HepG2 (cell line): ENCODE measurements around the gene HES6. TPM values are rescaled to one million over a fixed set of nuclear protein-coding genes. Genes with fewer than 3 reads are reported as not detected.

ENCODE experiments used
- GPN1 ChIP-seq: sonication (generic); formaldehyde crosslinking; IDR thresholded peaks from 2 replicates; pipeline ENCODE4 v1.5.1; 2020; ENCODE audit warnings: missing genetic modification reagents, borderline replicate concordance
- HMG20A ChIP-seq: IDR thresholded peaks from 2 replicates; pipeline ENCODE4 v1.6.1; 2016; ENCODE audit warnings: borderline replicate concordance
- MEF2D ChIP-seq: sonication (generic); formaldehyde crosslinking; IDR thresholded peaks from 2 replicates; pipeline ENCODE4 v1.5.1; 2020; ENCODE audit warnings: mild to moderate bottlenecking, missing genetic modification reagents
- NR2C2 ChIP-seq: sonication (generic); formaldehyde crosslinking; IDR thresholded peaks from 2 replicates; pipeline ENCODE4 v1.4.0; 2020; ENCODE audit warnings: missing genetic modification reagents, mild to moderate bottlenecking, moderate library complexity, borderline replicate concordance
- POLR2AphosphoS2 ChIP-seq: IDR thresholded peaks from 2 replicates; pipeline ENCODE4 v1.6.1; 2011; ENCODE audit warnings: low read depth, low read length, improper control_type of control experiment
- SAFB2 ChIP-seq: sonication (generic); formaldehyde crosslinking; IDR thresholded peaks from 2 replicates; pipeline ENCODE4 v1.5.1; 2020; ENCODE audit warnings: missing genetic modification reagents, low read depth, mild to moderate bottlenecking, borderline replicate concordance
- STAG1 ChIP-seq: sonication (generic); formaldehyde crosslinking; IDR thresholded peaks from 2 replicates; pipeline ENCODE4 v1.4.0; 2020; ENCODE audit warnings: missing genetic modification reagents
- ZFP36L2 ChIP-seq: sonication (generic); formaldehyde crosslinking; IDR thresholded peaks from 2 replicates; pipeline ENCODE4 v1.4.0; 2020; ENCODE audit warnings: missing genetic modification reagents
- ZNF263 ChIP-seq: sonication (generic); formaldehyde crosslinking; IDR thresholded peaks from 2 replicates; pipeline ENCODE4 v1.4.0; 2020; ENCODE audit warnings: missing genetic modification reagents
- ZNF446 ChIP-seq: sonication (generic); formaldehyde crosslinking; IDR thresholded peaks from 2 replicates; pipeline ENCODE4 v1.5.0; 2020; ENCODE audit warnings: mild to moderate bottlenecking, missing genetic modification reagents
- ZNF761 ChIP-seq: sonication (generic); formaldehyde crosslinking; conservative IDR thresholded peaks from 2 replicates; pipeline ENCODE4 v1.4.0; 2020; ENCODE audit warnings: mild to moderate bottlenecking, missing genetic modification reagents
- ZNF766 ChIP-seq: sonication (generic); formaldehyde crosslinking; IDR thresholded peaks from 2 replicates; pipeline ENCODE4 v1.5.0; 2020; ENCODE audit warnings: missing genetic modification reagents, borderline replicate concordance
- ZNF883 ChIP-seq: sonication (generic); formaldehyde crosslinking; IDR thresholded peaks from 2 replicates; pipeline ENCODE4 v1.5.1; 2020; ENCODE audit warnings: mild to moderate bottlenecking, missing genetic modification reagents; ENCODE audit errors: not compliant biosample characterization
- polyA plus RNA-seq, 8 experiments: library from polyadenylated mRNA; depleted of rRNA in 3 of 8; stranded (reverse) in 7 of 8; unstranded in 1 of 8; fragments of >200 nt; fragmentation: Illumina TruSeq in 4 of 8; extraction: Trizol in 4 of 8; gene quantifications; 2 replicates each; pipeline versions ENCODE4 v1.2.1 to v1.2.3, GENCODE V29; 2011 to 2016; ENCODE audit warnings: low read depth in 4 of 8, missing spikeins in 1 of 8, mixed read lengths in 1 of 8; ENCODE audit not compliant: insufficient read depth in 1 of 8
- total RNA-seq, 5 experiments: library from RNA; depleted of rRNA; stranded (reverse); fragments of >200 nt; fragmentation: Illumina TruSeq; extraction: Trizol; gene quantifications; 2 replicates each; pipeline ENCODE4 v1.2.3, GENCODE V29; 2016; ENCODE audit warnings: low read depth in 1 of 5
- TF ChIP-seq, protein P1 (sequence below): sonication (generic); formaldehyde crosslinking; conservative IDR thresholded peaks from 2 replicates; pipeline ENCODE4 v1.8.0; 2022; ENCODE audit warnings: missing genetic modification reagents
- TF ChIP-seq, protein P2 (sequence below): sonication (generic); formaldehyde crosslinking; conservative IDR thresholded peaks from 2 replicates; pipeline ENCODE4 v1.8.1; 2023; ENCODE audit warnings: missing genetic modification reagents
- TF ChIP-seq, protein P3 (sequence below): fragments of 450-650 bp; IDR thresholded peaks from 2 replicates; pipeline ENCODE4 v1.6.1; 2017
- TF ChIP-seq, protein P4 (sequence below): sonication (generic); formaldehyde crosslinking; IDR thresholded peaks from 2 replicates; pipeline ENCODE4 v1.4.0; 2020; ENCODE audit warnings: missing genetic modification reagents, mild to moderate bottlenecking, borderline replicate concordance
- TF ChIP-seq, protein P5 (sequence below): sonication (generic); formaldehyde crosslinking; IDR thresholded peaks from 2 replicates; pipeline ENCODE4 v1.4.0; 2020; ENCODE audit warnings: missing genetic modification reagents
- TF ChIP-seq, protein P6 (sequence below): conservative IDR thresholded peaks from 2 replicates; pipeline ENCODE4 v1.6.1; 2018; ENCODE audit warnings: missing genetic modification reagents

The HES6 gene
- total and polyA plus RNA-seq, 2 of the 13 experiments (the other 11 are each of a cell fraction or from before 2014, with no cell fraction given), result 19.5 to 82.8 TPM

DNA sequence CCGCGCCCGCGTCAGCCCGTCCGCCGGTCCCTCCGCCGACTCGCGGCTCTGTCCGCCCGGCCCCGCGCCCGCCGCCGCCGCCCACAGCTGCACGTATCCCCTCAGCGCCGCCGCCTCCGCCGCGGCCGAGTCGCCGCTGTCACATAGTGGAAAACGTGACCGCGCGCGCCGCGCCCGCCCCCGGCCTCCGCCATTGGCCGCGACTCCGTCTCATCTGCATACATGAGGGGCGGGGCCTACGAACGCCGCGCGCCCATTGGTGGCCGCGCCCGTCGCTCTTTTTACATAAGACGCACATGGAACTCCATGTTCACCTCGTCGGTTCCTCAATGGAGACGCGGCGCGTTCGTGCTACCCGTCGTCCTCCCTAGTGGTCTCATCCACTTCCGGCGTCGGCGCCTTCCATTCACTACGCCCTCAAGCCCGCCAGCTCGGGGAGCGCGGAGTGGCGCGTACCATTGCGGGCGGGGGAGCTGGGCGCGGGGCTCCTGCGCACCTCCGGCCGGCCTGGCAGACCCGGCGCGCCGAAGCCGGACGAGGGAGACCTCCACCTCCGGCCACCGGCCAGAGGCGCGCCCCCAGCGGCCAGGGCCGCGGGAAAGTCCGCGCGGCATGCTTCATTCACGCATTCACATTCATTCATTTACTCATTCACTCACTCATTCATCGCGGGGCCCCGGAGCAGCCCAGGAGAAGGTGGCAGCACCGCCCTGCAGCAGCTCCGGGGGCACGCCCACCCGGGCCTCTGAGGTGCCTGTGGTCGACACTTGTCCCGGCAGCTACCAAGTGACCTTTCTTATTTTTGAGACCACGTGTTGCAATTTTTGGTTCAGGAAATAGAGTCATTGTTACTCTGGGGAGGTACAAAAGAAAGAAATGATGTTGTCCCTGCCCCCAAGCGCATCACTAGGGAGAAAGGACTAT is 49.1 kb upstream of the HES6 start (continued):
- TF ChIP-seq, protein P1, sequence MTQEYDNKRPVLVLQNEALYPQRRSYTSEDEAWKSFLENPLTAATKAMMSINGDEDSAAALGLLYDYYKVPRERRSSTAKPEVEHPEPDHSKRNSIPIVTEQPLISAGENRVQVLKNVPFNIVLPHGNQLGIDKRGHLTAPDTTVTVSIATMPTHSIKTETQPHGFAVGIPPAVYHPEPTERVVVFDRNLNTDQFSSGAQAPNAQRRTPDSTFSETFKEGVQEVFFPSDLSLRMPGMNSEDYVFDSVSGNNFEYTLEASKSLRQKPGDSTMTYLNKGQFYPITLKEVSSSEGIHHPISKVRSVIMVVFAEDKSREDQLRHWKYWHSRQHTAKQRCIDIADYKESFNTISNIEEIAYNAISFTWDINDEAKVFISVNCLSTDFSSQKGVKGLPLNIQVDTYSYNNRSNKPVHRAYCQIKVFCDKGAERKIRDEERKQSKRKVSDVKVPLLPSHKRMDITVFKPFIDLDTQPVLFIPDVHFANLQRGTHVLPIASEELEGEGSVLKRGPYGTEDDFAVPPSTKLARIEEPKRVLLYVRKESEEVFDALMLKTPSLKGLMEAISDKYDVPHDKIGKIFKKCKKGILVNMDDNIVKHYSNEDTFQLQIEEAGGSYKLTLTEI, result no peak
- TF ChIP-seq ZNF766 (CRISPR knock-in tag) (peak; percentile 36; the same call in 1 of the 2 replicates), MEF2D (peak; percentile 57), STAG1 (no peak; the same call in 1 of the 2 replicates), SAFB2 (peak; percentile 91), ZNF761 (CRISPR knock-in tag) (no peak; the same call in 1 of the 2 replicates), HMG20A (no peak), ZNF263 (CRISPR knock-in tag) (peak; percentile 81), ZNF883 (no peak), NR2C2 (CRISPR knock-in tag) (peak; percentile 46), GPN1 (CRISPR knock-in tag) (no peak), ZNF446 (CRISPR knock-in tag) (peak; percentile 33; the same call in 1 of the 2 replicates), POLR2AphosphoS2 (no peak), ZFP36L2 (CRISPR knock-in tag) (no peak)
- TF ChIP-seq, protein P2, sequence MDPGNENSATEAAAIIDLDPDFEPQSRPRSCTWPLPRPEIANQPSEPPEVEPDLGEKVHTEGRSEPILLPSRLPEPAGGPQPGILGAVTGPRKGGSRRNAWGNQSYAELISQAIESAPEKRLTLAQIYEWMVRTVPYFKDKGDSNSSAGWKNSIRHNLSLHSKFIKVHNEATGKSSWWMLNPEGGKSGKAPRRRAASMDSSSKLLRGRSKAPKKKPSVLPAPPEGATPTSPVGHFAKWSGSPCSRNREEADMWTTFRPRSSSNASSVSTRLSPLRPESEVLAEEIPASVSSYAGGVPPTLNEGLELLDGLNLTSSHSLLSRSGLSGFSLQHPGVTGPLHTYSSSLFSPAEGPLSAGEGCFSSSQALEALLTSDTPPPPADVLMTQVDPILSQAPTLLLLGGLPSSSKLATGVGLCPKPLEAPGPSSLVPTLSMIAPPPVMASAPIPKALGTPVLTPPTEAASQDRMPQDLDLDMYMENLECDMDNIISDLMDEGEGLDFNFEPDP (CRISPR knock-in tag), result no peak
- TF ChIP-seq, protein P3, sequence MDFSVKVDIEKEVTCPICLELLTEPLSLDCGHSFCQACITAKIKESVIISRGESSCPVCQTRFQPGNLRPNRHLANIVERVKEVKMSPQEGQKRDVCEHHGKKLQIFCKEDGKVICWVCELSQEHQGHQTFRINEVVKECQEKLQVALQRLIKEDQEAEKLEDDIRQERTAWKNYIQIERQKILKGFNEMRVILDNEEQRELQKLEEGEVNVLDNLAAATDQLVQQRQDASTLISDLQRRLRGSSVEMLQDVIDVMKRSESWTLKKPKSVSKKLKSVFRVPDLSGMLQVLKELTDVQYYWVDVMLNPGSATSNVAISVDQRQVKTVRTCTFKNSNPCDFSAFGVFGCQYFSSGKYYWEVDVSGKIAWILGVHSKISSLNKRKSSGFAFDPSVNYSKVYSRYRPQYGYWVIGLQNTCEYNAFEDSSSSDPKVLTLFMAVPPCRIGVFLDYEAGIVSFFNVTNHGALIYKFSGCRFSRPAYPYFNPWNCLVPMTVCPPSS, result no peak
- TF ChIP-seq, protein P4, sequence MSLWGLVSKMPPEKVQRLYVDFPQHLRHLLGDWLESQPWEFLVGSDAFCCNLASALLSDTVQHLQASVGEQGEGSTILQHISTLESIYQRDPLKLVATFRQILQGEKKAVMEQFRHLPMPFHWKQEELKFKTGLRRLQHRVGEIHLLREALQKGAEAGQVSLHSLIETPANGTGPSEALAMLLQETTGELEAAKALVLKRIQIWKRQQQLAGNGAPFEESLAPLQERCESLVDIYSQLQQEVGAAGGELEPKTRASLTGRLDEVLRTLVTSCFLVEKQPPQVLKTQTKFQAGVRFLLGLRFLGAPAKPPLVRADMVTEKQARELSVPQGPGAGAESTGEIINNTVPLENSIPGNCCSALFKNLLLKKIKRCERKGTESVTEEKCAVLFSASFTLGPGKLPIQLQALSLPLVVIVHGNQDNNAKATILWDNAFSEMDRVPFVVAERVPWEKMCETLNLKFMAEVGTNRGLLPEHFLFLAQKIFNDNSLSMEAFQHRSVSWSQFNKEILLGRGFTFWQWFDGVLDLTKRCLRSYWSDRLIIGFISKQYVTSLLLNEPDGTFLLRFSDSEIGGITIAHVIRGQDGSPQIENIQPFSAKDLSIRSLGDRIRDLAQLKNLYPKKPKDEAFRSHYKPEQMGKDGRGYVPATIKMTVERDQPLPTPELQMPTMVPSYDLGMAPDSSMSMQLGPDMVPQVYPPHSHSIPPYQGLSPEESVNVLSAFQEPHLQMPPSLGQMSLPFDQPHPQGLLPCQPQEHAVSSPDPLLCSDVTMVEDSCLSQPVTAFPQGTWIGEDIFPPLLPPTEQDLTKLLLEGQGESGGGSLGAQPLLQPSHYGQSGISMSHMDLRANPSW (CRISPR knock-in tag), result no peak
- TF ChIP-seq, protein P5, sequence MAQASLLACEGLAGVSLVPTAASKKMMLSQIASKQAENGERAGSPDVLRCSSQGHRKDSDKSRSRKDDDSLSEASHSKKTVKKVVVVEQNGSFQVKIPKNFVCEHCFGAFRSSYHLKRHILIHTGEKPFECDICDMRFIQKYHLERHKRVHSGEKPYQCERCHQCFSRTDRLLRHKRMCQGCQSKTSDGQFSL (CRISPR knock-in tag), result 0 out of 2 replicates have a peak, but pooled peaks have one; percentile 27
- TF ChIP-seq, protein P6, sequence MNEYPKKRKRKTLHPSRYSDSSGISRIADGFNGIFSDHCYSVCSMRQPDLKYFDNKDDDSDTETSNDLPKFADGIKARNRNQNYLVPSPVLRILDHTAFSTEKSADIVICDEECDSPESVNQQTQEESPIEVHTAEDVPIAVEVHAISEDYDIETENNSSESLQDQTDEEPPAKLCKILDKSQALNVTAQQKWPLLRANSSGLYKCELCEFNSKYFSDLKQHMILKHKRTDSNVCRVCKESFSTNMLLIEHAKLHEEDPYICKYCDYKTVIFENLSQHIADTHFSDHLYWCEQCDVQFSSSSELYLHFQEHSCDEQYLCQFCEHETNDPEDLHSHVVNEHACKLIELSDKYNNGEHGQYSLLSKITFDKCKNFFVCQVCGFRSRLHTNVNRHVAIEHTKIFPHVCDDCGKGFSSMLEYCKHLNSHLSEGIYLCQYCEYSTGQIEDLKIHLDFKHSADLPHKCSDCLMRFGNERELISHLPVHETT (CRISPR knock-in tag), result peak; percentile 86
